Stimulated activated CD8-positive, alpha-beta memory T cell treated with anti-CD3 and anti-CD28 coated beads, Interleukin-7, amount 100 ng/mL, for 24 hours (primary cell): ENCODE measurements around the gene FNDC10.
A peak's percentile ranks its signal among the peaks of the same experiment; 100 is the strongest.

Source experiments
- DNase-seq: peaks from one replicate; pipeline ENCODE4 v3.0.0-alpha.2; 2020; ENCODE audit warnings: low read depth

FNDC10 gene

DNA sequence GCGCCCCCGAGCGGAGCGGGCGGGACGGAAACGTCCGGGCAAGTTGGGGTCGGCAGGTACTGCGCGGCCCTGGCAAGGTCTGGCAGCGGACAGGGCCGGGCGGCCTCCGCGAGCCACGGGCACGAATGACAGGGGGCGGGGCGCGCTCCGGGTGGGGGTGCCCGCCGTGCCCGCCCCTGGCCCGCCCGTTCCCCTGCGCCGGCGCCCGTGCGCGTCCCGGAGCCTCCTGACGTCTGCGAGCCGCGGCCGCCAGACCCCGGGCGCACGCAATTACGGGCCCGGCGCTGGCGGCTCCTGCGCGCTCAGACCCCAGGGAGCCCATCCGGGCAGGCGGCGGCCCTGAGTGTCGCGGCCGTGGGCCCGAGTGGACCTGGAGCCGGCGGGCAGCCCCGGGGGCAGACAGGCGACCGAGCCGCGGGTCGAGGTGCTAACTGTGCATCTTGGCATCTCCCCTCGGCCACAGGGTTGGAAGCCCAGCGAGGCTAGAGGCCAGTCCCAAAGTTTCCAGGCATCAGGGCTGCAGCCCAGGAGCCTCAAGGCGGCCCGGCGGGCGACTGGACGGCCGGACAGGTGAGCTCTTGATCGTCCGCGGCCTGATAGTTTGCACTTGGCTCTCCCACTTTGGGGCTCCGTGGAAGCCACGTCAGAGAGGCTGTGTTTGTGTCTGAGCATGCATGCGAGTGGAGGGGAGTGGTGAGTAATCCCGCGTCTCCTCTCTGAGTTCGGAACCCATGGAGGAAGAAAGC lies 16.3 kb upstream of the FNDC10 start:
- no peak for DNase-seq

DNA sequence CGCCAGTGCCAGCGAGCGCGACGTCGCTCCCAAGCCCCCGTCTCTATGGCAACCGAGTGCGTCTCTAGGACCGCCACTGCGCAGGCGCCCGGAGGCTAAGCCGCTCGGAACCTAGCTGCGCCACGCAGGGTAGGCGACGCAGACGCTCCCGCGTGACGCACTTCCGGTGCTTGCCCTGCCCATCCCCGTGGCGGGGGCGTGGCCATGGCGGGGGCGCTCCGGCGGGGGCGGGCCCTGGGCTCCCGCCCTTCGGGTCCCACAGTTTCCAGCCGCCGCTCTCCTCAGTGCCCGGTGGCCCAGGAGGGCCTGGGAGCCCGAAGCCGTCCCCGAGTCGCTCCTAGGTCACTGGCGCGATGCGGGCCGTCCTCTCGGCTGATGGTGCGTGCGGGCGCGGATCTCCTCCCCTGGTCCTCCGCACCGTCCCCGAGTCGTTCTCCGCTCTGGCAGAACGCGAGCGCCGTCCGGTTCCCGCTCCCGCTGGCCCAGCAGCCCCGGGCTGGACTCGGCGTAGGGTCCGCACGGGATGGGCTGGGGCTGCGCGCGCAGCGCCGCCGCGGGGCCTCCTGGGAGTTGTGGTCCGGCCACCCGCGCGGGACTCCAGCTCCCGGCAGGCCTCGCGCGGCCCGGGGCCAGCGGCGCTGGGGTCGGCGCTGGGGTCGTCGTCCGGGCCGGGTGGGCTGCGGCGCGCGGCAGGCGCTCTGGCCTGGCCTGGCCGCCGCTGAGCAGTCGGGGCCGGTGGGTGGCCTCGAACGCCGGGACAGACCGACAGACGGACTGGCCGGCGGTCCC lies 15.5 kb upstream of the FNDC10 start, which contains the start of gene MIB2:
Gene MIB2 (plus strand): TSS at position 245 of the 789 bp plus-strand sequence. CDS start 7,953 bp downstream, outside the sequence.
- peak; percentile 92 for DNase-seq

DNA sequence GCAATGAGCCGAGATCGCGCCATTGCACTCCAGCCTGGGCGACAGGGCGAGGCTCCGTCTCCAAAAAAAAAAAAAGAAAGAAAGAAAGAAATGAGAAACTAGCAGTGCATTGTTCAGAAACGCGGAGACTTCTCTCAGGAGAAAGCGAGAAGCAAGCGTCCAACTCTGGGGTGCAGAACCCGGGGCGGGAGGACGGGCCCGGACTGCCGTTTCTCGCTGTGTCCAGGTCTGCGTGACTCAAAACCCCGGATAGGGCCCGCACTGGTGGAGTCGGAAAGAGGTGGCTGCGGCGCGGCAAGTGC lies 15.0 kb upstream of the FNDC10 start:
- DNase-seq: no peak

DNA sequence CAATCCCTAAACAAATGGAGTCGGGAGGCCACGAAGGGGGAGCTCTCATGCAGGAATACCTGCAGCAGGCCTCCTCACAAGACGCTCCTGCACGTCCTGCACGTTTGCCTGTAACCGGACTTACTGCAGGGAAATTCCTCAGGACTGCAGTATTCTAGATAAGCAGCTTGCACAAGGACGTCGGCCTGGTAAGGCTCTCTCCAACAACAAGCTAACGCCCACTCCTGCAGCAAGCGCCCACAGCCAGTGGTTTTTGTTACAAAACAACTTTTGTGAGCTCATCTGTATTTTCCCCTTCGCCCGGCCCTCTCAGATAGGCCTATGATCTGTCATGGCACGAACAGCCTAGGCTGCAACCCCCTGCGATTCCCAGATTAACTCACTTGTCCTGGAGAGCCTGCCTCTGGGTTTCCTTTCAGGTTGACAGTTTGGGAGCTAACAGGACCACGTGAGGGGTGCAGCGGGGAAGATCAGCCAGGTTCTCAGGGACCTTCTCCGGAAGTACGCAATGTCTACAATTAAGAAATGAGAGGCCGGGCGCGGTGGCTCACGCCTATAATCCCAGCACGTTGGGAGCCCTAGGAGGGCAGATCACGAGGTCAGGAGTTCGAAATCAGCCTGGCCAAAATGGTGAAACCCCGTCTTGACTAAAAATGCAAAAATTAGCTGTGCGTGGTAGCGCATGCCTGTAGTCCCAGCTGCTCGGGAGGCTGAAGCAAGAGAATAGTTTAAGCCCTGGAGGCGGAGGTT lies 14.4 kb upstream of the FNDC10 start:
- no peak for DNase-seq

DNA sequence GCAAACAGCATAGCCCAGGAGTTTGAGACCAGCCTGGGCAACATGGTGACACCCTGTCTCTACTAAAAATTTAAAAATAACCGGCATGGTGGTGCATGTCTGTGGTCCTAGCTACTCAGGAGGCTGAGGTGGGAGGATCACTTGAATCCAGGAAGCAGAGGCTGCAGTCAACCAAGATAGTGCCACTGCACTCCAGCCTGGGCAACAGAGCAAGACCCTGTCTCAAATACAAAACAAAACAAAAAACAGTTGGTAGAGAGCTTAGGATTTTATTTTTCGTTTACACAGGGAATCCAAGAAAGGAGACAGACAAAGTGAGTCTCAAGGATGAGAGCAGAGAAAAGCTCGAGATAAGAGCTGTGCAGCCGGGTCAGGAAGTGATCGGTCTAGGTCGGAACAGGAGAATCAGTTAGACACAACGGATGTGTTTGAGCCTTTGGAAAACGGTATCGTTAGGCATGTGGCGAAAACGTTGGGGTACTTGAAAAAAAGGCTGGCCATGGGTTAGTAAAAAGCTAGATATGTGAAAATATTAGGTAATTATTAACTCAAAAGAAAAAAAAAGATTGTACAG lies 13.7 kb upstream of the FNDC10 start:
- no peak for DNase-seq

DNA sequence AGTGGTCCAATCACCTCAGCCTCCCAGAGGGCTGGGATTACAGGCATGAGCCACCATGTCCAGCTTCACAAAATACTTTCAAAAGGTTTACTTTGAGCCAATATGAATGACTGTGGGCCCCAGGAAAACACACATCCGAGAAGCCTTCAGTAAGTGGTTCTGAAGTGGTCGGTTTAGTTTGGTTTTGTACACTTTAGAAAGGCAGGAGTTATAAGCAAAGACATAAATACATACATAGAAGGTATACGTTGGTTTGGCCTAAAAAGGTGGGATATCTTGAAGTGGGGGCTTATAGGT lies 12.1 kb upstream of the FNDC10 start:
- no peak for DNase-seq

DNA sequence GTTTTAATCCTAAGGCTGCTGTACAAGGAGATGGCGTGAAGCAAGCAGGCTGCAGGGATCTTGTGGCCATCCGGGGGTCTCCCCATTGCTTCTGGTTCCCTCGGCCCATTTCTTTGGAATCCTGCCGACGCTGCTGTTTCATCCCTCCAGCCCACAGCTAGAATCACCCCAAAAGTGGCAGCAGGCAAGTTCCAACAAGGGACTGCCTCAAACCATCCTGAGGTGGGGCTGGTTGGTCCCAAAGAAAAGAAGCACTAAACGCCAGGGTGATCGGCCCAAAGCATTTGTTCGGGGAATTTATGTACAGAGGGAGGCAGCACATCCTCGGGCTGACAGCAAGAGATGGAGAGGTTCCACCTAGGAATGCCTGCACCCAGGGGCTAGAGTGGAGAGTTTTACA lies 10.9 kb upstream of the FNDC10 start:
- no peak for DNase-seq

DNA sequence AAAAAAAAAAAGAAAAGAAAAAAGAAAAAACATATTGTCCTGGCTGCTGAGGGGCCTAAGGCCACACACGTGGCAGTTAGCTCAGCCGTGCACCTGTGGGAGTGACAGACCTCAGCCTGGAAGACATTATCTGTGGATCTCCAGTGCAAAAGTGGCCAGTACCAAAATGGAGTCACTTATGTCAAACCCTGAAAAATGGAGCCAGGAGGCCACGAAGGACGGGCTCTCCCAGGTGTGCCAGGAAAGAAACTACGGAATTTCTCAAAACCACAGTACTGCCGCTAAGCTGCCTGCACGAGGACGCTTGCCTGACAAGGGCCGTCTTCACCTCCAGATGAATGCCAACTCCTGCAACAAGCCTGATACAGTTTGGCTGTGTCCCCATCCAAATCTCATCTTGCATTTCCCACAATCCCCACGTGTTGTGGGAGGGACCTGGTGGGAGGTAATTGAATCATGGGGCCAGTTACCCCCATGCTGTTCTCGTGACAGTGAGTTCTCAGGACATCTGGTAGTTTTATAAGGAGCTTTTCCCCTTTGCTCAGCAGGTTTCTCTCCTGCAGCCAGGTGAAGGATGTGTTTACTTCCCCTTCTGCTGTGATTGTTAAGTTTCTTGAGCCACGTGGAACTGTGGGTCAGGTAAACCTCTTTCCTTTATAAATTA lies 10.0 kb upstream of the FNDC10 start:
- no peak for DNase-seq

DNA sequence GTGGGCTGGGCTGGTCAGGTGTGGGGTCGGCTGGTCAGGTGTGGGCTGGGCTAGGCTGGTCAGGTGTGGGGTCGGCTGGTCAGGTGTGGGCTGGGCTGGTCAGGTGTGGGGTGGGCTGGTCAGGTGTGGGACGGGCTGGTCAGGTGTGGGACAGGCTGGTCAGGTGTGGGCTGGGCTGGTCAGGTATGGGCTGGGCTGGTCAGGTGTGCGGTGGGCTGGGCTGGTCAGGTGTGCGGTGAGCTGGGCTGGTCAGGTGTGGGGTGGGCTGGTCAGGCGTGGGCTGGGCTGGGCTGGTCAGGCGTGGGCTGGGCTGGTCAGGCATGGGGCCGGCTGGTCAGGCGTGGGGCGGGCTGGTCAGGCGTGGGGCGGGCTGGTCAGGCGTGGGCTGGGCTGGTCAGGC lies 6.3 kb upstream of the FNDC10 start:
- DNase-seq: no peak

DNA sequence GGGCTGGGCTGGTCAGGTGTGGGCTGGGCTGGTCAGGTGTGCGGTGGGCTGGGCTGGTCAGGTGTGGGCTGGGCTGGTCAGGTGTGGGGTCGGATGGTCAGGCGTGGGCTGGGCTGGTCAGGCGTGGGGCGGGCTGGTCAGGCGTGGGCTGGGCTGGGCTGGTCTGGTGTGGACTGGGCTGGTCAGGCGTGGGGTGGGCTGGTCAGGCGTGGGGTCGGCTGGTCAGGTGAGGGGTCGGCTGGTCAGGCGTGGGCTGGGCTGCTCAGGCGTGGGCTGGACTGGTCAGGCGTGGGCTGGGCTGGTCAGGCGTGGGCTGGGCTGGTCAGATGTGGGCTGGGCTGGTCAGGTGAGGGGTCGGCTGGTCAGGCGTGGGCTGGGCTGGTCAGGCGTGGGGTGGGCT lies 5.8 kb upstream of the FNDC10 start:
- DNase-seq: no peak

DNA sequence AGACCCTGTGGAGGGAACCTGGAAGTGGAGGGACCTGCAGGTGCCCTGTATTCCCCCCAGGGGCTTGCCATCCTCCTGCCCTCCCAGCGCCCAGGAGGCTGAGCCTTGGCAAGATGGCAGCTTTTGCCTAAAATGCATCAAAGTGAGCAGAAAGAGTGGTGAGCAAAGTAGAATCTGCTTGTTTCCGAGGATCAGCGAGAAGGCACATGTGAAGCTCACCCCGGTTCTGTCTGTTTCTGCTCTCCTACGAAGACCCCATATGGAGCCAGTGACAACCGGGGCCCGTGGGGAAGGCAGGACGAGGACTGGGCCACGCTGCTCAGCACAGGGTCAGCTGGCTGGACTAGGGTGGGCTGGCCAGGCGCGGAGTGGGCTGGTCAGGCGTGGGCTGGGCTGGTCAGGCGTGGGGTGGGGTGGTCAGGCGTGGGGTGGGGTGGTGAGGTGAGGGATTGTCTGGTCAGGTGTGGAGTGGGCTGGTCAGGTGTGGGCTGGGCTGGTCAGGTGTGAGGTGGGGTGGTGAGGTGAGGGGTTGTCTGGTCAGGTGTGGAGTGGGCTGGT lies 5.2 kb upstream of the FNDC10 start:
- no peak for DNase-seq

DNA sequence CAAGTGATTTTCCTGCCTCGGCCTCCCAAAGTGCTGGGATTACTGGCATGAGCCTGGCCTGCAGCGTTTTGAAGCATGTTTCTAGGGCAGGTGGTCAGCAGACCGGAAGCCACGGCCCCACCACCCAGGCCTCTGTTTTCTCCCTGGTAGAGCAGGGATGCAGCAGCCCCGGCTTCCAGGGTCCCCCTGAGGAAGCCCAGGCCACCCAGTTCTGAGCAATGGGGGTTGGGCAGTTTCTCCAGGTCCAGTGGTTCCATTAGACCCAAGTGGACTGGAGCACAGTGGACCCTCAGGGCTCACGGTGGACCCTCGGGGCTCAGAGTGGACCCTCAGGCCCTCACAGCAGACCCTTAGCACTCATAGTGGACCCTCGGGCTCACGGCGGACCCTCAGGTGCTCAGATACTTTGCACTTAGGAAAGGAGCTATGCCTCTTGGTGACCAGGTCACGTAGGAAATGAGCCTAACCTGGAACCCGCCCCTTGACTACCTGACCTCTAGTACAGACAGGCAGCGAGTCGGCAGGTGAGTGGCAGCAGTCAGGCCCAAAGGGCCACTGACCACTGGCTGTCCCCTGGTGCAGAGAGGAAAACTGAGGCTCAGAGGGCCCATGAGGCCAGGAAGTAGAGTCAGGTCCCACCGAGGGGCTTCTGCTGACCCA lies 4.6 kb upstream of the FNDC10 start:
- no peak for DNase-seq

DNA sequence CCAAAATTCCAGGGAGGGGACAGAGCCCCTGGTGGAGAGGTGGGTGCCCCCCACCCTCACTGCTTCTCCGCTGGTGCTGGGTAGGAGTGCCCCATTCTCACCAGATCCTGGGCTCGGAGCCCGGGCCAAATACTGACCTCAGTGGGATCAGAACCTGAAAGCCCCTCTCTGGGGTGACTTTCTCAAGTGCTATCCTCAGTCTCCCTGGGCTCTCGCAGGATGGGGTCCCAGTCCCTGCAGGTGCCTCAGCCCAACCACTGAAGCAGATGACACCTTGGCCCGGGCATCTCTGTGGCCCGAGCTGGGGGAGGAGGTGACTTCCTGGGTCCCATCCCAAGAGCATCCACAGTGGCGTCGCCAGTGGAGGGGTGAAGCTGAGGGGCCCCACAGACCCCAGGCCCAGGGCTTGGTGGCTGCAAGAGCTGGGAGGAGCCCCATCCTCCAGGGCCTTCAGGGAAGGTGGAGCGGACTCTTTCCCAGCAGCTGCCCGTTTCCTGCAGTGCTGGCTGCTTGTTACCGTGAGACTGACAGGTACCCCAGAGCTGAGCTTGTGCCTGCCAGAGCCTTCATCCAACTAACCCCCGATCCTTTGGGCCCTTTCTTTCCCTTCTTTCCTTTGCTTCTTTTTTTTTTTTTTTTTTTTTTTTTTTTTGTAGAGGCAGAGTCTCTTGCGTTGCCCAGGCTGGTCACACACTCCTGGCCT lies 3.9 kb upstream of the FNDC10 start:
- no peak for DNase-seq

DNA sequence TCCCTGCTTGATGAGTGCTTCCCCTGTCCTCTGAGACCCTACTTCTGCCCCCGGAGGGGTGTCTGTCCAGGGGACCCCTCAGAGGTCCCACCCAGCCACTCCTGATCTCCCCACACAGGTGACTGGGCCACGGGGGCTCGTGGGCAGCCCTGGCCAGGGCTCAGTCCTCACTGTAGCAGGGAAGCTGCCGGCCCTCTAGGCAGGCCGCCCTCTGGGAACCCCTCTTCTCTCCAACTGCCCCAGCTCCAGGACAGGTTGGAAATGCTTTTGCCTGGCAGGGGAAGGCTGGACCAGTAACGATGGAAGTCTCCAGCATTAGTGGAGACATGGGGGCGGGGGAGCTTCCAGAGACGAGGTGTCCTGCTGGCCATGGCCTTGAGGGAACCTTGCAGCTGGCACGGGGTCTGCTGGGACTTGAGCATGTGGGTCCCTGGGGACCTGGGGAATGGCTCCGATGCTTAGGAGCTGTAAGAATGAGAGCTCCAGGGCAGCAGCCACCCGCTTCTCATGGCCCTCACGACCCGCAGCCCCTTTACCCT lies 3.1 kb upstream of the FNDC10 start:
- DNase-seq: no peak

DNA sequence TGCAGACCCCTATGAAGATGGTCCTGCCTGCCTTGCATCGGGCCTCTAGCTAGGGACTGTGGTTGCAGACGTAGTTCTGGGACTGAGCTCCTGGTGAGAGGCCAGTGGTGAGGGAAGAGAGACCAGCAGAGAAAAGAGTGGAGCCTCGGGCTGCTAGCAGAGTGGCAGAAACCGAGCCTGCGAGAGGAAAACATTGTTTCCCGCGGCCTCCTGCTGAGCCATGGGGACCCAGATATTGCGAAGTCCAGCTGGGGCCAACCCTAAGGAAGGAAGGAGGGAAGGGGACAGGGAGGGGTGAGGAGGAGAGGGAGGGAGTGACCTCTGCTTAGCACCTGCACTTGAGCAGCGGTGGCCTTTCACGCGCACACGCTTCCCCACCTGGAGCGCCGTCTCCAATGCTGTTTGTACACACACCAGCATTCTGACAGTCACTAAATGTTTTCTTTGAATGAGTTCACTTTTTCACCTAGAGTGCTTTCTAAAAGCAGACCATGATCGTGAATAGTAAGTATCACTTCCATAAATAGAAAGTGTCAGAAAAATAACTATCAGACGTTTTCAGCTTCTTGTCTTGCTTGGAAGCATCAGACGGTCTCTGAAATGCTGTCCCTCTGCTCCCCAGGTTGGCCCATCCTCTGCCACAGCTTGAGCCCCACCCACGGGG lies 2.5 kb upstream of the FNDC10 start:
- DNase-seq: no peak

DNA sequence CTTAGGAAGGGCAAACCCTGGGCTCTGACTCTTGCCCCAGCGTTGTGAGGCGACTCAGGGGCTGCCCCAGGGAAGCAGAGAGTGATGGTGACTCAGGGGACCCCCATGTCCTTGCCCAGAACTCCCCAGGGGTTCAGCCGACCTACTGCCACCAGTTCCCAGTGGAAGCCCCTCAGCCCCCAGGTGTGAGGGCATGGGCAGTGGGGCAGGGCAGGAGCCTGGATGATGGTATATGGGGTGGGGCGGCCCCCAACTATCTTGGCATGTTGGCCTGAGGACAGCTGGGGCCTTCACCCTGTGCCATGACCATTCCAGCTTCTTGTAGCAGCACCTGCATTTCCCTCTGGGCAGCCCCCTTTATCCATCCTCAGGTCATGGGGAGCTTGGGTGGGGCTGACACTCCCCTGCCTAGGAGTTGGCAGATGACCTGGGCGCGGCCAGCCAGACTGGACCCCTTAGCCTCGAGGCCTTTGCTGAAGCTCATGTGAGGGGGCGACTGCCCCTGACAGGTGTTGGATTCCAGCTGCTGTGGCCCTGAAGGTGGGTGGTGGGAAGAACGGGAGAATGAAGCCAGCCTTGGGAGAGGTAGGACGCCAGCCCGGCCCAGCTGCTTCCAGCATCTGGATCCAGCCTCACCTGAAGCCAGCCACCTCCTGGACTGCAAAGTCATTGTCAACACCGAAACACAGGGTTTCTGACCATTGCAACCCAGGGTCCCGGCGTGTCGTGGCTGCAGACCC lies 1.8 kb upstream of the FNDC10 start:
- no peak for DNase-seq

DNA sequence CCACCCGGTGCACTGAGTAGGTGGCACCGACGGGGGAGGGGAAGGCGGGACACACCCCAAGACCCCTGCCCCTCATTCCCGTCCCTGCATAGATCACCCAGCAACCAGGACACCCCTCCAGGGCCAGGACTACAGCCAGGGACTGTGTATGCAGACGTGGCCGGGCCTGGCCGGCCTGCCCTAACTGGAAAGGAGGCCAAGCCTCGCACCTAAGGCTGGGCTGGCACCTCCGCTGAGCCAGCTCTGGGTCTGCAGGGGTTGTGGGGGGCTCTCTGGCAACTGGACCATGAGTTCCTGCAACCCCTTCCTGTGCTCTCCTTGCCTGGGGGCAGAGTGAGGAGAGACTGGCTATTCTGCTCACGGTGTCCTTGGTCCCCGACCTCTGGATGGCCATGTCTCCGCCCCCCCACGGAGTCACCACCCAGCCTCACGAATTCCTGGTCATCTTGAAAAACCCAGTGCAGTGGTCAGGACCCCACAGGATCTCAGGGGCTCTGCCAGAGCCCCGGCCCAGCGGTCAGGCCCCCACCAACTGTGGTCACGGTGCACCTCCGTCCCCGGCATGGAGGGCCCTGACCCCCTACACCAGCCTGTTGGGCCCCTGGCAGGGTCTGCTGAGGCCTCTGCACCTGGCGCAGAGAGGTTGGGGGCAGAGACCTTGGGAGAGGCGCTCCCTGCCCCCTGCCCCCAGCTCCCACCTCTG lies 1.1 kb upstream of the FNDC10 start:
- DNase-seq: no peak
